Stimulated activated CD8-positive, alpha-beta memory T cell treated with anti-CD3 and anti-CD28 coated beads, Interleukin-2, amount 100 ng/mL, for 48 hours (primary cell): ENCODE results near the gene PLA2G2F.

Experiments
- DNase-seq, 2 donors: peaks; one replicate each; pipeline ENCODE4 v3.0.0-alpha.2; 2020; ENCODE audit warnings: low read depth in 2 of 2

Gene PLA2G2F

GRCh38 chr1:20188455-20188817 lies 49.3 kb downstream of the PLA2G2F start:
- no peak for DNase-seq

DNA sequence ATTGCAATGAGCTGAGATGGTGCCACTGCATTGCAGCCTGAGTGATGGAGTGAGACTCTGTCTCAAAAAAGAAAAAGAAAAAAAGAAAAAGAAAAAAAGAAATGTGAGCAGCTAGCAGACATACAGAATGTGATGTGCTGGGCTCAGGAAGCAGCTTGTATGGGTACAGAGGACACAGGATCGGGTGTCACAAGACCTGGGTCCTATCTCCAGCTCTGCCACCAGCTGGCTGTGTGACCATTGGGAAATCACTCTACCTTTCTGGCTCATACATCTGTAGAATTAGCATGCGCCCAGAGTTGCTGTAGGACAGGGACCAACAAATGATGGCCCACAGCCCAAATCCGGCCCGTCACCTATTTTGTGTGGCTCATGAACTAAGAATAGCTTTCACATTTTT lies 50.5 kb downstream of the PLA2G2F start:
- DNase-seq, result no peak

DNA sequence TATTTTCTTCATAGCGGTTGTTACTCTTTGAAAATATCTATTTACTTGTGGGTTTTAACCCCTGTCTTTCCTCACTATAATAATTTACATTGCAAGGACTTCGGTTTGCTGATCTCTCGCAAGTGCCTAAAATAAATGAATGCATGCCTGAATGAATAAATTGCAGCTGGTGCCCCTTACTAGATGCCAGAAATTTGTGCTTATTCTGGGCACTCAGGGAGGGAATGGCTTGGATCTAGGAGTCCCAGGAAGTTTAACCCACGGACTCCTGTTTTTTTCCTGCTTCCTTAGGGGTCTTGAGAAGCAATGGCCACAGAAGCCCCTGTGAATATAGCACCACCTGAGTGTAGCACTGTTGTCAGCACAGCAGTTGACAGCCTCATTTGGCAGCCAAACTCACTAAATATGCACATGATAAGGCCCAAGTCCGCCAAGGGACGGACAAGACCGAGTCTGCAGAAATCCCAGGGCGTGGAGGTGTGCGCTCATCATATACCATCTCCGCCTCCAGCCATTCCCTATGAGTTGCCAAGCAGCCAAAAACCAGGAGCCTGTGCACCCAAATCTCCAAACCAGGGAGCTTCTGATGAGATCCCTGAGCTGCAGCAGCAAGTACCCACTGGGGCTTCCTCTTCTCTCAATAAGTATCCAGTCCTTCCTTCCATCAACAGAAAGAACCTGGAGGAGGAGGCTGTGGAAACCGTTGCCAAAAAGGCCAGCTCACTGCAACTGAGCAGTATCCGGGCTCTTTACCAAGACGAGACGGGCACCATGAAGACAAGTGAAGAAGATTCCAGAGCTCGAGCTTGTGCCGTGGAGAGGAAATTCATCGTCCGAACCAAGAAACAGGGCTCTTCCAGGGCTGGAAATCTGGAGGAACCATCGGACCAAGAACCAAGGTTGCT lies 51.4 kb downstream of the PLA2G2F start:
- DNase-seq, result no peak

DNA sequence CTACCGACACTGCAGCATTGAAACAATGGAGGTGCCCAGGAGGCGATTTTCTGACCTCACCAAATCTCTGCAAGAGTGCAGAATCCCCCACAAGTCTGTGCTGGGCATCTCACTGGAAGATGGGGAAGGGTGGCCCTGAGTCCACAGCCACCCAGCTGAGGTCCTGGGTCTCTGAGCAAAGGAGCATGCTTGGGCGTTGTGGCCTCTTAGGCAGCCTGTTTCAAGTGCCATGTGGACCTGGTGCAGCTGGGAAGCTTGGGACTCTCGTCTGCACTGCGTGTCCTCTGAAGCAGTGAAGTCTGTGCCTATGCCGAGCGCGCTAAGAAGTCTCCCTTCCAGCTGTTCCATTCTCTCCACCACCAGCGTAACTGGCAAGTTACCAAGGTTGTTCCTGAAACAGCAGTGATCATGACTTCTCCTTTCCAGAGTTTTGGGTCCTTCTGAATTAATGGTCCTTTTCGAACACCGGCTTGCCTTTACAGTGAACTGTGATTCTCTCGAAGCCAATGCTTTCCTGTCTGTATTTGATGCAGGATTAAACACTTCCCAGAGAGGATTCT lies 52.2 kb downstream of the PLA2G2F start:
- DNase-seq, result no peak

- no peak for DNase-seq
These were observed 53.2 kb downstream of the PLA2G2F start for GRCh38 chr1:20192364-20192763.

DNA sequence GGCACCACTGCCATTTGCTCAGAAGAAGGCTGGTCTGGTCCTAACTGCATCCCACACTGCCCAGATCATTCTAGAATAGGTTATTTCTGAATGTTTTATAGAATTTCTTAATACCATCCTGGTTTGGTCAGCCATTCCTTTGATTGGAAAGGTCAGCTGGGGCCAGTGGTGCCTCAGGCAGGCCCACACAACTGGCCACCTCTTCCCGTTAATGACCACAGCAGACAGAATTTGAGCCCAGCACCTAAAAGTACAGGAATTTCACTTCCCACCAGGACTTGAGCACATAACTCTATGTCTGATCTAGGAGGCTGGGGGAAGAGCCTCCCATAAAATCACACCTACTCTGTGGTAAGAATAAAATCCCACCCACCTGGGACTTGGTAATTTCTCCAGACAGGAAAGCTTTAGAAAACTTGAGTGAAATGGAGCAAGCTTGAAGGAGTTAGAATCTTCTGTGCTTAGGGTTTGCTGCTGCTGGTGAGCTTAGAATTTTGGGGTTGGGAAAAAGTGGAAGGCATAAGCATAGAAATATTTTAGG lies 53.8 kb downstream of the PLA2G2F start:
- DNase-seq, result no peak

DNA sequence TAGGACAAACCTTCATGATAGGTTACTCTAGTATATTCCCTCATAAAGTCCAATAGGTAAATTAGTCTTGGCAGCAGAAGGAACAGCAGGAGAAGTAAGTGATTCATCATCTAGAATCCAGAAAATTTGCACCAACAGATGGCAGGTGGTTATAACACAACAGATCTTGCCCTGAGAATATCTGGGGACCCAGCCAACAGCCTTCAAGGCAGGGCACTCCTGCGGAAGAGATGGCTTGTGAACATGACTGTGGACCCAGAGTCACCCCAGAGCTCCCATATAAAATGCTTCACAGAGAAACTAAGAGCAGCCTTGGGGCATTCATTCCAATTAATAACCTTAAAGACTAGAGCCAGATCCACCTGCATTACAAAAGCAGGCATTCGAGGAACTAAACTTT lies 55.1 kb downstream of the PLA2G2F start:
- DNase-seq, result no peak

GRCh38 chr1:20194757-20195461 lies 55.8 kb downstream of the PLA2G2F start:
- DNase-seq, result peak; percentile 63 to 67

DNA sequence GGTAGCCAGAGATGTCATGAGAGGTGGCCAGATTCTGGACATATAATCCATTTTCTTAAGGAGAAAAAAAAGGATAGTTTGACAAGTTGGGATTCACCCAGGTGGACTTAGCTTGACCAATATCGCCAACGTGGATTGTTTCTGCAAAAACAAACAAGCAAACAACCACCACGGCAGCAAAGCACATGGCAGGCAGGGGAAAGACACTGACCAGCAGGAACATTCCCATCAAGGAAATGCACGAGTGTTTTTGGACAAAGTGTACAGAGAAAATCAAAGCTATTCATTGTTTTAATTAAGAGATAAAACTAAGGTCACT lies 56.3 kb downstream of the PLA2G2F start:
- DNase-seq, result no peak

GRCh38 chr1:20197329-20197791 lies 58.2 kb downstream of the PLA2G2F start:
- DNase-seq, result no peak

DNA sequence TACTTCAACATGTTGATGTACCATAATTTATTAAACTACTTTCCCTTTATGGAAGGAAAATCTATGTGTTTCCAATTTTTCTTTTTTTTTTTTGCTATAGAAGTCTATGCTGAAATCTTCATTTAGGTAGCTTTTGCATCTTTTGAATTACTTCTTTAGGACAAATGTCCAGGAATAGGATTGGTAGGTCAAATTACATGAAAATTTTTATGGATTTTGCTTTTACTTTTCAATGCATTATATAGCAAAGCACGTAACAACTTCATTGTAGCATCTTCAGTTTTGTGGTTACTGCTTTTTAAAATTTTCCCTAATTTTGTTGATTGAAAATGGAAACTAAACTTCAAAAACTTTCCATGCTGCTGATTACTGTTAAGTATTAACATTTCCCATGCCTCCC lies 59.2 kb downstream of the PLA2G2F start:
- no peak for DNase-seq

- DNase-seq, result no peak
These were observed 59.8 kb downstream of the PLA2G2F start for GRCh38 chr1:20198918-20199317.

DNA sequence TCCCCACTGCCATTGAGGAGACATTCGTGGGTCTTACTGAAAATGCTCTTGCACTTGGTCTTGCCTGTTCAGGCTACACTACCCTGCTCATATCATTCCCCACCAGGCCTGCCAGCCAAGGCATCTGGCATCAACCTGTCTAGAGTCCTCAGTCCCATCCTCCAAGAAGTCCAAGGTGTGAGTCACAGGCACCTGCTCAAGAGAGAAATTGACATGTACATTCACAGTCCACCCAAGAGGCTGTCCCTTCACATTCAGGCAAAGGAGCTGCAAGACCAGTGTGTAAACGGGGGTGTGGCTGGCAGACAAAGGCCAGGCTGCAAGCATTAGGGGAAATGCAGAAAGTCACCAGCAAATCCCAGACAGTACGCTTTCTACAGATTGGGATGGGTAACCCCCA lies 60.3 kb downstream of the PLA2G2F start:
- DNase-seq, result no peak

DNA sequence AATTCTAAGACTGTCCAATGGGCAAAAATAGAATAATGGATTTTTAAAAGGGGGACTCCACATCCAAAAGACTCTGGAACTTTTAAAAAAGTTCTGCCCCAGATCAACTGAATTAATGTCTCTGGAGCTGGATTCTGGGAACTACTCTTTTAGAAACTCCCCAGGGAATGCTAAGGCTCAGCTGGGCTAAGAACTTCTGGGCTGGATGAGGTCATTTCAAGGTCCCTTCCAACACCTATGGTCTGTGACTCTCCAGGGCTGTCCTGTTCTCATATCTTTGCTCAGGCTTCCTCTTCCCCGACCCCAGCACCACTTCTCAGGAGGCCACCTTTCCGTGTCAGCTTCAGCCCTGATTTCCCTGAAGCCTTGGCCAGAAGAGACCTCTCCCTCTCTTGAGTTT lies 60.7 kb downstream of the PLA2G2F start:
- no peak for DNase-seq
